ENCODE measurements around the gene OR8G1. TPM values are rescaled to one million over a fixed set of nuclear protein-coding genes. Genes with fewer than 3 reads are reported as not detected.
A peak's percentile ranks its signal among the peaks of the same experiment; 100 is the strongest.

The OR8G1 gene
- not detected for total RNA-seq
- long read RNA-seq = 0 reads

- no peak within 1 kb of the TSS for H3K4me3 ChIP-seq
- H3K27ac ChIP-seq = no peak within 1 kb of the TSS
- DNase-seq = no peak
- H3K36me3 ChIP-seq = no peaks in the 10 kb centered on the region
- intact Hi-C loops (cut with DNase I) = no loop called here
- H3K27me3 ChIP-seq (ENCODE audit: low read depth) = no peaks in the 10 kb centered on the region
- ATAC-seq = no peak
- no peaks in the 10 kb centered on the region for H3K9me3 ChIP-seq
- no peaks in the 10 kb centered on the region for H3K4me1 ChIP-seq
- TF ChIP-seq, protein P1, sequence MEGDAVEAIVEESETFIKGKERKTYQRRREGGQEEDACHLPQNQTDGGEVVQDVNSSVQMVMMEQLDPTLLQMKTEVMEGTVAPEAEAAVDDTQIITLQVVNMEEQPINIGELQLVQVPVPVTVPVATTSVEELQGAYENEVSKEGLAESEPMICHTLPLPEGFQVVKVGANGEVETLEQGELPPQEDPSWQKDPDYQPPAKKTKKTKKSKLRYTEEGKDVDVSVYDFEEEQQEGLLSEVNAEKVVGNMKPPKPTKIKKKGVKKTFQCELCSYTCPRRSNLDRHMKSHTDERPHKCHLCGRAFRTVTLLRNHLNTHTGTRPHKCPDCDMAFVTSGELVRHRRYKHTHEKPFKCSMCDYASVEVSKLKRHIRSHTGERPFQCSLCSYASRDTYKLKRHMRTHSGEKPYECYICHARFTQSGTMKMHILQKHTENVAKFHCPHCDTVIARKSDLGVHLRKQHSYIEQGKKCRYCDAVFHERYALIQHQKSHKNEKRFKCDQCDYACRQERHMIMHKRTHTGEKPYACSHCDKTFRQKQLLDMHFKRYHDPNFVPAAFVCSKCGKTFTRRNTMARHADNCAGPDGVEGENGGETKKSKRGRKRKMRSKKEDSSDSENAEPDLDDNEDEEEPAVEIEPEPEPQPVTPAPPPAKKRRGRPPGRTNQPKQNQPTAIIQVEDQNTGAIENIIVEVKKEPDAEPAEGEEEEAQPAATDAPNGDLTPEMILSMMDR (IDR thresholded peaks at IDR 0.05) = no peak
Measured at GRCh38 chr11:124240621-124241397, at the start of gene OR8G1. OR8G1 (plus strand) TSS chr11:124241095; CDS start chr11:124249676, 8,581 bp downstream.

DNA sequence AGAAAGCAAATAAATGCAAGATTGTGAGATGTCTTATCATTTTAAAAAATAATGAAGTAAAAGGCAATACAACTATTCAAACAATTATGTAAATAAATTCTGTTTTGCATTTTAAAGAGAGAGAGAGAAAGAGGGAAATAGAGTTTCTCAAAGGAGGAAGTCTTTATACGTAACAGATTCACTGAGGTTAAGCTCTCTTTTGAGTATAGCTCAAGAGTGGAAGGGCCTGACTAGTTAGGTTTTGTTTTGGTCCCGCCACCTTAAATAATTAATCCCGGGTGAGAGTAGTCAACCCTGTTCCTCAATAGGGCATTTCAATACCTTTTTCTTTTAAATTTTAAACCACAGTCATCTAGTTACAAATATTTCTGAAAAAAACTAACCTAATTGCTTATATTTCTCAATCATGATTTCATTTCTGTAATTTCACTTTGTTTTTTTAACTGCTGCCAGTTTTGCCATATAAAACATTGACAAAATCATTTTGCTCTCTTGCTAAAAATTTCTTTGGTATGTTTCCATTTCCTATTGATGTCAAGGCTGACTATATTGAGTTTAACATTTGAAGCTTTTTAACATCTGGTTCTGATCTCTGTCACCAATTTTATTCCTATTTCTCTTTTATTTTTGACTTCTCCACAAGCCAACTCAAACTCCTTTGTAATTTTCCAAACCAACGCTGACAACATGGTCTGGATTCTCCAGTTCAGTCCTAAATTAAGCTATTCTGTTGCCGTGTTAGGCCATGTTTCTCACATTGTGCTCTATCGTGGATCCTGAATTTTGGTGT lies 47.5 kb upstream of the OR8G1 start:
- no peak overlapping the region for H3K4me3 ChIP-seq
- H3K4me1 ChIP-seq = no peaks in the 10 kb centered on the region
- H3K9me3 ChIP-seq = no peaks in the 10 kb centered on the region
- intact Hi-C loops (cut with DNase I) = loop anchor here (10.0 kb wide), 1 partner anchor 119 kb away; no protein-coding TSS in a partner anchor
- no peaks in the 10 kb centered on the region for H3K27me3 ChIP-seq (ENCODE audit: low read depth)
- TF ChIP-seq, protein P1 (IDR thresholded peaks at IDR 0.05) = no peak
- DNase-seq (no peak), ATAC-seq (peak in 1 of 2 donors; percentile 24)
- H3K36me3 ChIP-seq = no peaks in the 10 kb centered on the region
- peak overlapping the region; percentile 44 for H3K27ac ChIP-seq

- TF ChIP-seq, protein P1 (IDR thresholded peaks at IDR 0.05) = no peak
- Histone ChIP-seq H3K9me3 (no peaks in the 10 kb centered on the region), H3K27me3 (ENCODE audit: low read depth) (no peaks in the 10 kb centered on the region), H3K27ac (peak overlapping the region; percentile 44), H3K36me3 (no peaks in the 10 kb centered on the region), H3K4me1 (no peaks in the 10 kb centered on the region), H3K4me3 (no peak overlapping the region)
- intact Hi-C loops (cut with DNase I) = loop anchor here (10.0 kb wide), 1 partner anchor 120 kb away; no protein-coding TSS in a partner anchor
- DNase-seq (no peak), ATAC-seq (peak; percentile 44 to 62)
Measured at GRCh38 chr11:124194293-124195188, 46.4 kb upstream of the OR8G1 start.

DNA sequence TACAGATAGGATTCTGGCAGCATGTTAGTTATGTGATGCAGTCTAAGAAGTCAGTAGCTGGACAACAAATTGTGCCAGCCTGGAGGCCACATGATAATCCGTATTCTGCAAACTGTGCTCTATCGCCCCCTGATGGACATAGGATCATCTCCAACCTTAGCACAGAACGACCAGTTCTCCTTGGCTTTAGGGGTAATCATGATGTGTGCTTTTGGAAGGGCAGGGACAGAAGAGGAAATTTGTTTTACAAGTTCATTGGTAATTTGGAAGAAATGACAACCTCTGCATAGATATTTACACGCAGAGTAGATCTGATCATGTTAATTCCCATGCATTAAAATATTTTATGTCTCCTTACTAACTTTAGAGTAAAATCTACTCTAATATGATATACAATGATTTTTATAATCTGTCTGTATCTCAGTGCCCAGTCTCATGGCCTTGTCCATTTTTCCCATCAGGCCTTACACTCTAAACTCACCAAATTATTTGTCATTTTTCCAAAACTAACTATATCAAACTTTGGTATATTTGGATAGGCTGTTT lies 45.6 kb upstream of the OR8G1 start:
- ATAC-seq (peak; percentile 83 to 84), DNase-seq (no peak)
- intact Hi-C loops (cut with DNase I) = loop anchor here (10.0 kb wide), 1 partner anchor 120 kb away; no protein-coding TSS in a partner anchor

More for the DNA sequence above, 45.6 kb upstream of the OR8G1 start:
- Histone ChIP-seq H3K9me3 (no peaks in the 10 kb centered on the region), H3K27me3 (ENCODE audit: low read depth) (no peaks in the 10 kb centered on the region), H3K27ac (peak overlapping the region; percentile 44), H3K4me1 (no peaks in the 10 kb centered on the region), H3K4me3 (no peak overlapping the region), H3K36me3 (no peaks in the 10 kb centered on the region)
- TF ChIP-seq, protein P1 (IDR thresholded peaks at IDR 0.05) = peak; percentile 65

Data from lower lobe of right lung (tissue), 2 donors.